NCI-H1436 treated with DMSO at 0.1 percent for 48 hours (cell line): ENCODE data around the gene CEP162.
"Not testable (repeated sequence)": the region's sequence is repeated elsewhere in the genome, so short reads cannot be mapped to it uniquely, and the experiment has no call there.

Experiments
- DNase-seq: peaks from one replicate; lab custom pipeline; 2025; lab: John Stamatoyannopoulos, UW

The CEP162 gene

GRCh38 chr6:84242265-84242664 lies 14.8 kb upstream of the CEP162 start:
- DNase-seq, result no peak

GRCh38 chr6:84228198-84228543 lies 728 bp upstream of the CEP162 start:
- no peak for DNase-seq

DNA sequence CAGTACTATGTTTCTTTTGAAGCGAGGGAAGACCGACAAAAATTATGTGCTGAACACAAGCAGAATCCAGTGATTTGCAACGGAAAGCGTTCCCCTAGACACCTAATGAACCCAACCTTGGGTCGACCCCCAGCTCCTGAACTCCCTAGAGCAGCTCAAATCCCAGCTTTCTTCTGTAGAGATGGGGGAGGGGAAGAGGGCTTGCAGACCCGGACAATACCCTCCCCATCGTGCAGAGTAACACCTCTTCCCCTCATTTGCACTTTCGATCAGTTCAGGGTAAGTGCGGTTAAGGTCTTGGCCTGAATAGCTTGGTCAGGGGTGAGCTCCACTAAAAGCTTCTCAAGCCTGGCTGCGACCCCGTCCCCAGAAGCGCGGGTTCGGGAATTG lies 404 bp downstream of the CEP162 start:
- no peak for DNase-seq

- DNase-seq, result no peak
Observed at GRCh38 chr6:84224251-84224650, 3.2 kb downstream of the CEP162 start.

DNA sequence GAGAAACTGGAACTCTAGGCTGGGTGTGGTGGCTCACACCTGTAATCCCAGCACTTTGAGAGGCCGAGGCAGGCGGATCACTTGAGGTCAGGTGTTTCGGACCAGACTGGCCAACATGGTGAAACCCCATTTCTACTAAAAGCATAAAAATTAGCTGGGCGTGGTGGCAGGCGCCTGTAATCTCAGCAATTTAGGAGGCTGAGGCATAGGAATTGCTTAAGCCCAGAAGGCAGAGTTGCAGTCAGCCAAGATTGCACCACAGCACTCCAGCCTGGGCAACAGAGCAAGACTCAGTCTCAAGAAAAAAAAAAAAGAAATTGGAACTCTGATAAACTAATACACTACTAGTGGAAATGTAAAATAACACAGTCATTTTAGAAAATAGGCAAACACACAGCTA lies 3.8 kb downstream of the CEP162 start:
- not testable (repeated sequence) for DNase-seq

- DNase-seq, result no peak
Observed at GRCh38 chr6:84222426-84222825, 5.0 kb downstream of the CEP162 start.

DNA sequence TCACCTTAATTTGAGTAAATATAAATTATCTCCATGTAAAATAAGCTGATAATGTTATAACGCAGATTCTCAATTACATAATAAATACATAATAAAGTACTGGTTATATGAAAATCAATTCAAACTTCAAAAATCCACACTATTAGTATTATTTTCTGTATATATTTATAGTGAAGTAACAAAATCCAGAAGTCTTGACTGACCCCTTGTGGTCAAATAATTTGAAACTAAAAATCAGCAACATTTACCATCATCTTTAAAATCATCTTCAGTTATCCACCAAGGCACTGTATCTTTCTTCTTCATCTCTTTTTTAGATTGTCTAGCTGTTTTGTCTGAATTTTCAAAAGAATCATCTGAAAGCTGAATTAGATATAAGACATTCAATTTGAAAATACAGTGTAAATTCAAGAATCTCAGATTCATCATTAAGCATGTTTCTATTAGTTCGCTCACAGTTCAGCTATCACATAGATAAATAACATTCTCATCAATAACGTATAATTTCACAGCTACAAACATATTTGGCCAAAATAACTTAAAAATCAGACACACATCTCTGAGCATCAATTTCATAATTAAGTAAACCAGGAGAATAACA lies 6.5 kb downstream of the CEP162 start:
- DNase-seq, result no peak

DNA sequence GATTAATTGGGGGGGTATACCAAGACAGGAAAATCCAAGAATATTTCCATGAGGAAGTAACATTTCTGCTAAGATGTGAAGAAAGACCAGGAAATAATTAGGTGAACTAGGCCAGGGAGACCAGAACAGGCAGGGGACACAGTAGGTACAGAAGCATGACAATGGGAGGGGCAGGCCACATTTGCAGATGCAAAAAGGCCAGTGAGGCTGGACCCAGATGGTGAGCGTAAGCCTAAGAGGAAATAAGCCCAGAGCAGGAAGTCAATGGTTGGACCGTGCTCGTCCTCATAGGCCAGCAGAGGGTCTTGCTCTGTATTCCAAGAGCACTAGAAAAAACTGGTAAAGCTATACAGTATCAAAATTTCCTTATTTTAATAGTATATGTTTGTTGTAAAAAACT lies 9.4 kb downstream of the CEP162 start:
- DNase-seq, result no peak

DNA sequence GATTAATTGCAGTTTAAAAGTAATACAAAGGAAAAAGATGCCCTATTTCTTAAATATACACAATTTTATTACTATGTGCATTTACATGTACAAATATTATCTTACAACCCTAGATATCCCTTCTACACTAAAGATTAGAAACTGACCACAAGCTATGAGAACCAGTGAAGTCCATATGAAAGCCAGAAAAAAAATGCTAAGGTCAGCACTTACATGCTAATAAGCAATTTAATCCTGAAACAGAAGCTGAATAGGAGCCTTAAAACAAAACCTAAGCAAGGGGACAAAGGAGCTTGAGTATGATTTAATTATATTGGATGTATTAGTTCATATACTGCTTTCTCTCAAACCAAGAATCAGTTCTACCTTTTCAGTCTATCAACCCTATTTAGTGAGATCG lies 14.2 kb downstream of the CEP162 start:
- DNase-seq, result no peak

- DNase-seq, result no peak
Observed at GRCh38 chr6:84204011-84204410, 23.4 kb downstream of the CEP162 start.

DNA sequence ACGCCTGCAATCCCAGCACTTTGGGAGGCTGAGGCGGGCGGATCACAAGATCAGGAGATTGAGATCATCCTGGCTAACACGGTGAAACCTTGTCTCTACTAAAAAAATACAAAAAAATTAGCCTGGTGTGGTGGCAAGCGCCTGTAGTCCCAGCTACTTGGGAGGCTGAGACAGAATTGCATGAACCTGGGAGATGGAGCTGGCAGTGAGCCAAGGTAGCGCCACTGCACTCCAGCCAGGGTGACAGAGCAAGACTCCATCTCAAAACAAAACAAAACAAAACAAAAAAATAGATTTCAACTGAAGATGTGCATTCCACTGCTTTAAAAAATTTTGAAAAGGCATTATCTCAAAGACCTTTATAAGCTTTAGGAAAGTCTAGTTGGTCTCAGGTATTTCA lies 27.5 kb downstream of the CEP162 start:
- DNase-seq, result not testable (repeated sequence)

- no peak for DNase-seq
Observed at GRCh38 chr6:84197708-84198107, 29.7 kb downstream of the CEP162 start.

GRCh38 chr6:84193114-84193708 lies 34.2 kb downstream of the CEP162 start:
- no peak for DNase-seq

DNA sequence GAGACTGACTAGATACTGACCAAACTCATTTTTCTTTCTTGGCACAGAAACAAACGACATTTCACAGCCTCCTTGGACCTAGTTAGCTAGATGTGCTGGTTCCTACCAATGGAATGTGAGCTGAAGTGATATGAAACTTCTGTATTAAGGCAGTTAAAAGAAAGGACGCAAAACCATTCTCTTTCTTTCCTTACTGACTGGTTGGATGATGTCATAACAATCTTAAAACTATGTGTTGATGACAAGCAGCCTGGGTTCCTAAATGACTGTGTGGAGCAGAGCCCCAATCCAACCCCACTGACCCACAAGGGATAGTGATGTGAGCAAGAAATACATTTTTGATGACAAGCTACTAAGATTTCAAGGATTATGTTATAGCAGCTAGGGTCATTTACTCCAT lies 35.6 kb downstream of the CEP162 start:
- no peak for DNase-seq

GRCh38 chr6:84189356-84189755 lies 38.1 kb downstream of the CEP162 start:
- not testable (repeated sequence) for DNase-seq

GRCh38 chr6:84183430-84183829 lies 44.0 kb downstream of the CEP162 start:
- DNase-seq, result no peak

- DNase-seq, result no peak
Observed at GRCh38 chr6:84182001-84182400, 45.4 kb downstream of the CEP162 start.

GRCh38 chr6:84177241-84177640 lies 50.2 kb downstream of the CEP162 start:
- DNase-seq, result no peak

DNA sequence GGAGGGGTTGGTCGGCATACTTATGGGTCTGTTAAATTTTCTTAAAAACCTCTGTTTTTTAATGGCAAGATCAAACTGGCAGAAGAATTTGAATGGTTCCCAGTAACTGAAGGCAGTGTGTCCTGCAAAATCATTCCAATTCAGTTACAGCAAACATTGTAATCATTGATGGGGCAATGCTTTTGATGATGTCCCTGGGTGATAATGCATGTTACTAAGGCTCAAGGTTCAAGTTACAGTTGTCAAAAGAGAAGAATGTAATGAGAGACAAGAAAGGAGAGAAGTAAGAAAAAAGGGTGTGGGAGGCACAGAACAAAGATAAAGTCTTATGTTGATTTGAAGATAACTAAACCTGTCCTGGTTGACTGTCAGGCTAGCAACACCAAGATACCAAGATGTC lies 54.9 kb downstream of the CEP162 start:
- DNase-seq, result no peak

- DNase-seq, result no peak
Observed at GRCh38 chr6:84172080-84172479, 55.4 kb downstream of the CEP162 start.

DNA sequence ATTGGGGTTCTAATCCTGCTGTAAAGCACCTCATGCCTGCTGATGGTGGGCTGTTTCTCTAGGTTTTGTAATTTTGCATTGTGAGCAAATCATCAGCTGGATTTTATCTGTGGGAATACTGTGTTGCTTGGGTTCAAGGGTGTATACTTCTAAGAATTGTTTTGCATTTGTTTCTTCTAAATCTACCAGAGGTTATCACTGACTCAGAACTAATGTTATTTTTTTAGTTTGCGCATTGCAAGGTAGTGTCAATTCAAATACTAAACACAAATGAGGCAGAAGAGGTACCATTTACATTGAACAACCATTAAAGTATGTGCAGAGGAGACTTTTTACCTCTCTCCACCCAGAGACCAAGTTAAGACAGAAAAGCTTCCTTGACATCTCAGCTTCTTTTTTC lies 60.0 kb downstream of the CEP162 start:
- DNase-seq, result no peak

GRCh38 chr6:84166395-84166794 lies 61.0 kb downstream of the CEP162 start:
- no peak for DNase-seq

- not testable (repeated sequence) for DNase-seq
Observed at GRCh38 chr6:84164328-84164727, 63.1 kb downstream of the CEP162 start.

DNA sequence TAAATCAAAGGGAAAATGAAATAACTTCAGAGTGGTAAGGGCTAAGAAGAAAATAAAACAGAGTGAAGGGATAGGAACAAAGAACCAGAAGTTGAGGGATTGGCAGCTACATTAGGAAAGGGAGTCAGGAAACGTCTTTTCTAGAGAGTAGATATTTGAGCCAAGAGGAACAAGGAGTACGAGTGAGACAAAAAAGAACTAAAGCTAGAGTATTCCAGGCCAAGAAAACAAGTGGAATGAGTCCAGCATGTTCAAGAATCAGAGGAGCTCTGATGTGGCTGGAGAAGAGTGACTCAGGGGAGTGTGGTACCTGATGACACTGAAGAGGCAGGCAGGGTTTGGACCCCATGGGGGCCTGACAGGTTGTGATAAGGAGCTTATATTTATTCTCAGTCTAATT lies 66.3 kb downstream of the CEP162 start:
- no peak for DNase-seq
